SW 1271 (cell line): ENCODE measurements around the gene IMPG2.

ENCODE experiments used
- DNase-seq, 2 experiments: peaks; one replicate each; lab custom pipeline; 2025; lab: John Stamatoyannopoulos, UW

IMPG2 gene

GRCh38 chr3:101240719-101241399, 79.5 kb downstream of the IMPG2 start:
- no peak for DNase-seq

- DNase-seq = no peak
Measured at GRCh38 chr3:101235048-101235447, 85.3 kb downstream of the IMPG2 start.

- no peak for DNase-seq
Measured at GRCh38 chr3:101230618-101231017, 89.8 kb downstream of the IMPG2 start.

GRCh38 chr3:101229681-101230080, 90.7 kb downstream of the IMPG2 start:
- DNase-seq = no peak

- DNase-seq = no peak
Measured at GRCh38 chr3:101228441-101228840, 91.9 kb downstream of the IMPG2 start.

- no peak for DNase-seq
Measured at GRCh38 chr3:101224739-101225138, 95.6 kb downstream of the IMPG2 start.

- no peak for DNase-seq
Measured at GRCh38 chr3:101223016-101223415, 97.4 kb downstream of the IMPG2 start.

GRCh38 chr3:101219842-101220560, 100.4 kb downstream of the IMPG2 start:
- no peak for DNase-seq

GRCh38 chr3:101217472-101218245, 102.7 kb downstream of the IMPG2 start:
- no peak for DNase-seq

GRCh38 chr3:101216710-101217465, 103.5 kb downstream of the IMPG2 start:
- no peak for DNase-seq

- DNase-seq = no peak
Measured at GRCh38 chr3:101212730-101213129, 107.6 kb downstream of the IMPG2 start.

- DNase-seq = no peak
Measured at GRCh38 chr3:101204246-101204645, 116.1 kb downstream of the IMPG2 start.

- no peak for DNase-seq
Measured at GRCh38 chr3:101203411-101203810, 117.0 kb downstream of the IMPG2 start.

GRCh38 chr3:101202640-101203039, 117.7 kb downstream of the IMPG2 start:
- DNase-seq = no peak

- DNase-seq = no peak
Measured at GRCh38 chr3:101200461-101200860, 119.9 kb downstream of the IMPG2 start.

GRCh38 chr3:101195951-101196713, 124.2 kb downstream of the IMPG2 start:
- DNase-seq = peak in 1 of 2 experiments; percentile 61

- no peak for DNase-seq
Measured at GRCh38 chr3:101194392-101194791, 126.0 kb downstream of the IMPG2 start.

- peak in 1 of 2 experiments; percentile 5 for DNase-seq
Measured at GRCh38 chr3:101193957-101194356, 126.4 kb downstream of the IMPG2 start.

- no peak for DNase-seq
Measured at GRCh38 chr3:101189796-101190195, 130.6 kb downstream of the IMPG2 start.

GRCh38 chr3:101189176-101189575, 131.2 kb downstream of the IMPG2 start:
- DNase-seq = no peak

- DNase-seq = no peak
Measured at GRCh38 chr3:101185341-101185740, 135.0 kb downstream of the IMPG2 start.
